HUES6 (cell line): Measurements from ENCODE around the gene KLHL22.

Source experiments
- H3K27ac ChIP-seq: 2 replicates; pipeline ENCODE4 v1.7.0; 2013; ENCODE audit warnings: low read depth, mild to moderate bottlenecking, low read length, inconsistent platforms
- H3K27me3 ChIP-seq: 2 replicates; pipeline ENCODE4 v1.6.1; 2013; ENCODE audit warnings: low read length; ENCODE audit not compliant: control insufficient read depth, insufficient read depth
- H3K36me3 ChIP-seq: 2 replicates; pipeline ENCODE4 v1.6.1; 2013; ENCODE audit warnings: low read length; ENCODE audit not compliant: control insufficient read depth, insufficient read depth
- H3K4me1 ChIP-seq: 2 replicates; pipeline ENCODE4 v1.6.1; 2013; ENCODE audit warnings: low read length; ENCODE audit not compliant: control insufficient read depth, insufficient read depth
- H3K4me3 ChIP-seq: 2 replicates; pipeline ENCODE4 v1.5.1; 2013; ENCODE audit warnings: low read depth, low read length
- H3K9ac ChIP-seq: one replicate; pipeline ENCODE4 v1.6.1; 2013; ENCODE audit warnings: mild to moderate bottlenecking, low read length
- H3K9me3 ChIP-seq: 2 replicates; pipeline ENCODE4 v1.6.1; 2013; ENCODE audit warnings: low read depth, low read length; ENCODE audit not compliant: control insufficient read depth, insufficient read depth

The KLHL22 gene

GRCh38 chr22:20498913-20499312 lies 3.3 kb upstream of the KLHL22 start:
- no peaks in the 10 kb centered on the region for H3K9me3 ChIP-seq
- H3K9ac ChIP-seq: no peak overlapping the region
- peaks cover 3% of the 10 kb centered on the region; the same call in 1 of the 2 replicates for H3K36me3 ChIP-seq
- H3K27ac ChIP-seq: no peak overlapping the region
- peaks cover 13% of the 10 kb centered on the region for H3K27me3 ChIP-seq
- H3K4me3 ChIP-seq: no peak overlapping the region
- peaks cover 8% of the 10 kb centered on the region; the same call in 1 of the 2 replicates for H3K4me1 ChIP-seq

- Histone ChIP-seq H3K27ac (no peak overlapping the region), H3K9me3 (no peaks in the 10 kb centered on the region), H3K36me3 (peaks cover 3% of the 10 kb centered on the region; the same call in 1 of the 2 replicates), H3K4me3 (no peak overlapping the region), H3K4me1 (peaks cover 5% of the 10 kb centered on the region; the same call in 1 of the 2 replicates), H3K9ac (no peak overlapping the region), H3K27me3 (peaks cover 13% of the 10 kb centered on the region)
These were observed 1.8 kb upstream of the KLHL22 start for GRCh38 chr22:20497426-20497825.

- peak overlapping the region; percentile 57 for H3K9ac ChIP-seq
- H3K4me1 ChIP-seq: peaks cover 5% of the 10 kb centered on the region; the same call in 1 of the 2 replicates
- peak overlapping the region; percentile 86 for H3K4me3 ChIP-seq
- no peaks in the 10 kb centered on the region for H3K9me3 ChIP-seq
- H3K27me3 ChIP-seq: peaks cover 13% of the 10 kb centered on the region
- no peak overlapping the region for H3K27ac ChIP-seq
- H3K36me3 ChIP-seq: peaks cover 3% of the 10 kb centered on the region; the same call in 1 of the 2 replicates
These were observed 476 bp upstream of the KLHL22 start for GRCh38 chr22:20495861-20496681.

- Histone ChIP-seq H3K36me3 (no peaks in the 10 kb centered on the region), H3K9me3 (no peaks in the 10 kb centered on the region), H3K27ac (no peak overlapping the region), H3K27me3 (peaks cover 13% of the 10 kb centered on the region), H3K4me3 (no peak overlapping the region), H3K9ac (no peak overlapping the region), H3K4me1 (peaks cover 5% of the 10 kb centered on the region; the same call in 1 of the 2 replicates)
These were observed 4.2 kb downstream of the KLHL22 start for GRCh38 chr22:20491346-20491745.

GRCh38 chr22:20490941-20491307 lies 4.7 kb downstream of the KLHL22 start:
- Histone ChIP-seq H3K36me3 (no peaks in the 10 kb centered on the region), H3K27ac (no peak overlapping the region), H3K4me1 (peaks cover 5% of the 10 kb centered on the region; the same call in 1 of the 2 replicates), H3K27me3 (peaks cover 13% of the 10 kb centered on the region), H3K4me3 (no peak overlapping the region), H3K9me3 (no peaks in the 10 kb centered on the region), H3K9ac (no peak overlapping the region)

GRCh38 chr22:20490183-20490940 lies 5.2 kb downstream of the KLHL22 start:
- H3K9me3 ChIP-seq: no peaks in the 10 kb centered on the region

GRCh38 chr22:20488946-20489345 lies 6.6 kb downstream of the KLHL22 start:
- Histone ChIP-seq H3K4me3 (no peak overlapping the region), H3K9ac (no peak overlapping the region), H3K36me3 (no peaks in the 10 kb centered on the region), H3K4me1 (peaks cover 5% of the 10 kb centered on the region; the same call in 1 of the 2 replicates), H3K9me3 (no peaks in the 10 kb centered on the region), H3K27ac (no peak overlapping the region), H3K27me3 (no peaks in the 10 kb centered on the region)

More at GRCh38 chr22:20490183-20490940, 5.2 kb downstream of the KLHL22 start:
- H3K27me3 ChIP-seq: peaks cover 13% of the 10 kb centered on the region
- no peaks in the 10 kb centered on the region for H3K36me3 ChIP-seq
- no peak overlapping the region for H3K27ac ChIP-seq
- no peak overlapping the region for H3K4me3 ChIP-seq
- no peak overlapping the region for H3K9ac ChIP-seq
- H3K4me1 ChIP-seq: peaks cover 5% of the 10 kb centered on the region; the same call in 1 of the 2 replicates

GRCh38 chr22:20487715-20488114 lies 7.9 kb downstream of the KLHL22 start:
- Histone ChIP-seq H3K4me3 (no peak overlapping the region), H3K4me1 (peaks cover 5% of the 10 kb centered on the region; the same call in 1 of the 2 replicates), H3K9me3 (no peaks in the 10 kb centered on the region), H3K27ac (no peak overlapping the region), H3K9ac (no peak overlapping the region), H3K27me3 (no peaks in the 10 kb centered on the region), H3K36me3 (no peaks in the 10 kb centered on the region)

- Histone ChIP-seq H3K27ac (no peak overlapping the region), H3K9me3 (no peaks in the 10 kb centered on the region), H3K9ac (no peak overlapping the region), H3K4me3 (no peak overlapping the region), H3K36me3 (no peaks in the 10 kb centered on the region), H3K4me1 (peaks cover 5% of the 10 kb centered on the region; the same call in 1 of the 2 replicates), H3K27me3 (no peaks in the 10 kb centered on the region)
These were observed 9.4 kb downstream of the KLHL22 start for GRCh38 chr22:20486229-20486628.

- H3K4me3 ChIP-seq: no peak overlapping the region
- no peak overlapping the region for H3K27ac ChIP-seq
- no peaks in the 10 kb centered on the region for H3K36me3 ChIP-seq
- no peaks in the 10 kb centered on the region for H3K9me3 ChIP-seq
- peaks cover 5% of the 10 kb centered on the region; the same call in 1 of the 2 replicates for H3K4me1 ChIP-seq
- no peaks in the 10 kb centered on the region for H3K27me3 ChIP-seq
- H3K9ac ChIP-seq: no peak overlapping the region
These were observed 10.5 kb downstream of the KLHL22 start for GRCh38 chr22:20484948-20485683.
